Mesenteric fat pad (tissue), 1 donor: ENCODE measurements around the gene NKX2-2. TPM values are rescaled to one million over a fixed set of nuclear protein-coding genes. Genes with fewer than 3 reads are reported as not detected.

Source experiments
- DNase-seq: peaks from one replicate; pipeline ENCODE4 v3.0.0-alpha.2; 2020; ENCODE audit warnings: low spot score
- total RNA-seq: library from RNA; stranded (reverse); fragmentation: NEBNext Ultra II Directional; extraction: Animal tissue kit (Norgen Biotek cat#: 25700); gene quantifications from one replicate; pipeline ENCODE4 v1.2.1, GENCODE V29; 2021
- donor health status: DM: yes; HTN: yes; CAD: no.

Gene NKX2-2
- total RNA-seq, 1 donor from 2014 or later = not detected

GRCh38 chr20:21522481-21523280, 8.8 kb upstream of the NKX2-2 start:
- DNase-seq = no peak

- no peak for DNase-seq
These were observed 8.0 kb upstream of the NKX2-2 start for GRCh38 chr20:21521596-21522480.

- DNase-seq = no peak
These were observed 7.1 kb upstream of the NKX2-2 start for GRCh38 chr20:21520702-21521595.

GRCh38 chr20:21519136-21519584, 5.3 kb upstream of the NKX2-2 start:
- DNase-seq = no peak

GRCh38 chr20:21518292-21518991, 4.6 kb upstream of the NKX2-2 start:
- no peak for DNase-seq

- DNase-seq = no peak
These were observed 3.9 kb upstream of the NKX2-2 start for GRCh38 chr20:21517566-21518277.

- no peak for DNase-seq
These were observed 3.1 kb upstream of the NKX2-2 start for GRCh38 chr20:21516861-21517565.

GRCh38 chr20:21516180-21516567, 2.3 kb upstream of the NKX2-2 start:
- no peak for DNase-seq

GRCh38 chr20:21515300-21516179, 1.7 kb upstream of the NKX2-2 start:
- DNase-seq = no peak

- no peak for DNase-seq
These were observed 838 bp upstream of the NKX2-2 start for GRCh38 chr20:21514553-21515251.

- DNase-seq = no peak
These were observed 642 bp downstream of the NKX2-2 start for GRCh38 chr20:21513181-21513663.

- no peak for DNase-seq
These were observed 1.2 kb downstream of the NKX2-2 start for GRCh38 chr20:21512634-21513180.

GRCh38 chr20:21511850-21512633, 1.8 kb downstream of the NKX2-2 start:
- DNase-seq = no peak

GRCh38 chr20:21511485-21511849, 2.4 kb downstream of the NKX2-2 start:
- no peak for DNase-seq

GRCh38 chr20:21510414-21511384, 3.2 kb downstream of the NKX2-2 start:
- no peak for DNase-seq
